Neural cell (in vitro differentiated cells): ENCODE measurements around the gene CDC25B.

Experiments
- EP300 ChIP-seq: fragments of 450-650 bp; conservative IDR thresholded peaks from 2 replicates; pipeline ENCODE4 v1.6.1; 2014; ENCODE audit warnings: antibody characterized with exemption, mild to moderate bottlenecking, moderate library complexity; ENCODE audit not compliant: poor library complexity, severe bottlenecking
- EZH2 ChIP-seq: fragments of 200-600, 300-800 bp; shearing (Covaris generic), sonication (generic); IDR thresholded peaks from 2 replicates; pipeline ENCODE4 v1.6.1; 2014; ENCODE audit warnings: antibody characterized with exemption, low read length, borderline replicate concordance, mild to moderate bottlenecking; ENCODE audit not compliant: insufficient read depth, poor library complexity, severe bottlenecking
- POLR2AphosphoS5 ChIP-seq: IDR thresholded peaks from 2 replicates; pipeline ENCODE4 v1.6.1; 2012
- RAD21 ChIP-seq: fragments of 450-650 bp; conservative IDR thresholded peaks from 2 replicates; pipeline ENCODE4 v1.6.1; 2014; ENCODE audit warnings: antibody characterized with exemption, mild to moderate bottlenecking, moderate library complexity
- TF ChIP-seq, protein P1 (sequence below): fragments of 450-650 bp; IDR thresholded peaks from 2 replicates; pipeline ENCODE4 v1.5.1; 2014; ENCODE audit warnings: antibody characterized with exemption, mild to moderate bottlenecking, moderate library complexity; ENCODE audit not compliant: poor library complexity, severe bottlenecking

DNA sequence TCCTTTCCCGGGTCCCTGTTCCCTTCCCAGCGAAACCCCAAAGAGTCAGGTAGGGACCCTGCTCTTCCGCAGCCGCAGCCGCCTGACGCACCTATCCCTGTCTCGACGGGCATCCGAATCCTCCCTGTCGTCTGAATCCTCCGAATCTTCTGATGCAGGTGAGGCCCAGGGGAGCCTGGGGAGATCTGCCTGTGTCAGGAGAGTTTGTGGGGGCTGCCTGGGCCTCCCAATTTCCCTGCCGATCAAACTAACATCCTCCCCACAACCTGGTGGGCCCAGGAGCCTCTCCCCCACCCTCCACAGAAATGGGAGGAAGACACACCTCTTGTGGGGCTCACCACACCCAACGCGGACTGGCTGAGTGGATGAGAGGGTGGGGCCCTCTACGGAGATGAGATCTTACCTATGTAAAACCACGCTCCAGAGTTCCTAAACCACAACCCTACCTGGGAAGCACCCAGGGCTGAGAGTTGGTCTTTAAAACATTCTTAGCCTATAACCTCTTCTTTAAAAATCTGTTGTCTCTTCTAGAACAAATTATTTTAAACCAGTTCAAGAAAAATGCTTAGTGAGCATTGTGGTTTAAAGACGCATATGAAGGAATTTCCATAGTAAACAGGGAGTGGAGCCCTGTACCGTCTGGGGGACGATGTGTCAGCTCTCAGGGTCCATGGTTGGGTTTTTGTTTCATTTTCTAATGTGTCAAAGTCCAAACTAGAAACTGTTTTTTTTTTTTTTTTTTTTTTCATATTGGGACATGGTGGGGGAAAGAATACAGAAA lies 1.7 kb downstream of the CDC25B start:
- TF ChIP-seq, protein P1, sequence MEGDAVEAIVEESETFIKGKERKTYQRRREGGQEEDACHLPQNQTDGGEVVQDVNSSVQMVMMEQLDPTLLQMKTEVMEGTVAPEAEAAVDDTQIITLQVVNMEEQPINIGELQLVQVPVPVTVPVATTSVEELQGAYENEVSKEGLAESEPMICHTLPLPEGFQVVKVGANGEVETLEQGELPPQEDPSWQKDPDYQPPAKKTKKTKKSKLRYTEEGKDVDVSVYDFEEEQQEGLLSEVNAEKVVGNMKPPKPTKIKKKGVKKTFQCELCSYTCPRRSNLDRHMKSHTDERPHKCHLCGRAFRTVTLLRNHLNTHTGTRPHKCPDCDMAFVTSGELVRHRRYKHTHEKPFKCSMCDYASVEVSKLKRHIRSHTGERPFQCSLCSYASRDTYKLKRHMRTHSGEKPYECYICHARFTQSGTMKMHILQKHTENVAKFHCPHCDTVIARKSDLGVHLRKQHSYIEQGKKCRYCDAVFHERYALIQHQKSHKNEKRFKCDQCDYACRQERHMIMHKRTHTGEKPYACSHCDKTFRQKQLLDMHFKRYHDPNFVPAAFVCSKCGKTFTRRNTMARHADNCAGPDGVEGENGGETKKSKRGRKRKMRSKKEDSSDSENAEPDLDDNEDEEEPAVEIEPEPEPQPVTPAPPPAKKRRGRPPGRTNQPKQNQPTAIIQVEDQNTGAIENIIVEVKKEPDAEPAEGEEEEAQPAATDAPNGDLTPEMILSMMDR = no peak
- TF ChIP-seq EP300 (no peak), POLR2AphosphoS5 (no peak), RAD21 (no peak), EZH2 (no peak)
